HEK293 (cell line): ENCODE measurements around the gene RXRG.
A peak's percentile ranks its signal among the peaks of the same experiment; 100 is the strongest.

Experiments used
- CTCF ChIP-seq: fragments of 450-650 bp; formaldehyde crosslinking; IDR thresholded peaks from 2 replicates; pipeline ENCODE4 v1.5.1; 2016; ENCODE audit warnings: missing biosample characterization, missing genetic modification characterization
- GLI4 ChIP-seq: fragments of 450-650 bp; formaldehyde crosslinking; IDR thresholded peaks from 2 replicates; pipeline ENCODE4 v1.5.1; 2016; ENCODE audit warnings: missing biosample characterization, missing genetic modification characterization
- REST ChIP-seq: fragments of 450-650 bp; formaldehyde crosslinking; IDR thresholded peaks from 2 replicates; pipeline ENCODE4 v1.5.1; 2016; ENCODE audit warnings: missing biosample characterization, missing genetic modification characterization
- TCF7L2 ChIP-seq: IDR thresholded peaks from 2 replicates; pipeline ENCODE4 v1.6.1; 2011; ENCODE audit warnings: low read depth, mild to moderate bottlenecking, inconsistent platforms, low read length, moderate library complexity, borderline replicate concordance
- ZBTB11 ChIP-seq: fragments of 450-650 bp; formaldehyde crosslinking; conservative IDR thresholded peaks from 2 replicates; pipeline ENCODE4 v1.5.1; 2016; ENCODE audit warnings: low read depth, missing biosample characterization, missing genetic modification characterization
- ZBTB17 ChIP-seq: fragments of 450-650 bp; formaldehyde crosslinking; IDR thresholded peaks from 2 replicates; pipeline ENCODE4 v1.5.1; 2016; ENCODE audit warnings: missing biosample characterization, missing genetic modification characterization
- ZNF138 ChIP-seq: fragments of 450-650 bp; formaldehyde crosslinking; IDR thresholded peaks from 2 replicates; pipeline ENCODE4 v1.5.1; 2016; ENCODE audit warnings: missing biosample characterization, missing genetic modification characterization, borderline replicate concordance
- ZNF2 ChIP-seq: fragments of 450-650 bp; formaldehyde crosslinking; IDR thresholded peaks from 2 replicates; pipeline ENCODE4 v1.5.1; 2016; ENCODE audit warnings: missing biosample characterization, missing genetic modification characterization
- ZNF23 ChIP-seq: fragments of 450-650 bp; formaldehyde crosslinking; IDR thresholded peaks from 2 replicates; pipeline ENCODE4 v1.5.1; 2016; ENCODE audit warnings: missing biosample characterization, missing genetic modification characterization, borderline replicate concordance
- ZNF239 ChIP-seq: fragments of 450-650 bp; formaldehyde crosslinking; IDR thresholded peaks from 2 replicates; pipeline ENCODE4 v1.5.1; 2016; ENCODE audit warnings: missing biosample characterization, missing genetic modification characterization
- TF ChIP-seq, protein P1 (sequence below): fragments of 450-650 bp; formaldehyde crosslinking; IDR thresholded peaks from 2 replicates; pipeline ENCODE4 v1.5.1; 2016; ENCODE audit warnings: missing biosample characterization, missing genetic modification characterization
- TF ChIP-seq, protein P2 (sequence below): fragments of 450-650 bp; formaldehyde crosslinking; IDR thresholded peaks from 2 replicates; pipeline ENCODE4 v1.5.1; 2016; ENCODE audit warnings: missing biosample characterization, missing genetic modification characterization, low read depth

GRCh38 chr1:165376041-165376810, 68.7 kb downstream of the RXRG start:
- TF ChIP-seq ZNF138 (no peak), CTCF (no peak), ZNF2 (tag by site-specific recombination) (no peak), GLI4 (tag by site-specific recombination) (no peak), ZNF239 (no peak), REST (tag by site-specific recombination) (no peak), ZBTB17 (peak; percentile 59), ZBTB11 (tag by site-specific recombination) (no peak), TCF7L2 (no peak), ZNF23 (tag by site-specific recombination) (no peak)
- TF ChIP-seq, protein P1, sequence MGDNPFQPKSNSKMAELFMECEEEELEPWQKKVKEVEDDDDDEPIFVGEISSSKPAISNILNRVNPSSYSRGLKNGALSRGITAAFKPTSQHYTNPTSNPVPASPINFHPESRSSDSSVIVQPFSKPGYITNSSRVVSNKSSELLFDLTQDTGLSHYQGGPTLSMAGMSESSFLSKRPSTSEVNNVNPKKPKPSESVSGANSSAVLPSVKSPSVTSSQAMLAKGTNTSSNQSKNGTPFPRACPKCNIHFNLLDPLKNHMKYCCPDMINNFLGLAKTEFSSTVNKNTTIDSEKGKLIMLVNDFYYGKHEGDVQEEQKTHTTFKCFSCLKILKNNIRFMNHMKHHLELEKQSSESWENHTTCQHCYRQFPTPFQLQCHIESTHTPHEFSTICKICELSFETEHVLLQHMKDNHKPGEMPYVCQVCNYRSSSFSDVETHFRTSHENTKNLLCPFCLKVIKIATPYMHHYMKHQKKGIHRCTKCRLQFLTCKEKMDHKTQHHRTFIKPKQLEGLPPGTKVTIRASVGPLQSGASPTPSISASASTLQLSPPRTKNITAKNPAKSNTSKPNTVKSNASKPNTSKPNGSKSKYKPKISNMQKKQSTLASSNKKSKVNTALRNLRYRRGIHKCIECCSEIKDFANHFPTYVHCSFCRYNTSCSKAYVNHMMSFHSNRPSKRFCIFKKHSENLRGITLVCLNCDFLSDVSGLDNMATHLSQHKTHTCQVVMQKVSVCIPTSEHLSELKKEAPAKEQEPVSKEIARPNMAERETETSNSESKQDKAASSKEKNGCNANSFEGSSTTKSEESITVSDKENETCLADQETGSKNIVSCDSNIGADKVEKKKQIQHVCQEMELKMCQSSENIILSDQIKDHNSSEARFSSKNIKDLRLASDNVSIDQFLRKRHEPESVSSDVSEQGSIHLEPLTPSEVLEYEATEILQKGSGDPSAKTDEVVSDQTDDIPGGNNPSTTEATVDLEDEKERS (tag by site-specific recombination), result no peak
- TF ChIP-seq, protein P2, sequence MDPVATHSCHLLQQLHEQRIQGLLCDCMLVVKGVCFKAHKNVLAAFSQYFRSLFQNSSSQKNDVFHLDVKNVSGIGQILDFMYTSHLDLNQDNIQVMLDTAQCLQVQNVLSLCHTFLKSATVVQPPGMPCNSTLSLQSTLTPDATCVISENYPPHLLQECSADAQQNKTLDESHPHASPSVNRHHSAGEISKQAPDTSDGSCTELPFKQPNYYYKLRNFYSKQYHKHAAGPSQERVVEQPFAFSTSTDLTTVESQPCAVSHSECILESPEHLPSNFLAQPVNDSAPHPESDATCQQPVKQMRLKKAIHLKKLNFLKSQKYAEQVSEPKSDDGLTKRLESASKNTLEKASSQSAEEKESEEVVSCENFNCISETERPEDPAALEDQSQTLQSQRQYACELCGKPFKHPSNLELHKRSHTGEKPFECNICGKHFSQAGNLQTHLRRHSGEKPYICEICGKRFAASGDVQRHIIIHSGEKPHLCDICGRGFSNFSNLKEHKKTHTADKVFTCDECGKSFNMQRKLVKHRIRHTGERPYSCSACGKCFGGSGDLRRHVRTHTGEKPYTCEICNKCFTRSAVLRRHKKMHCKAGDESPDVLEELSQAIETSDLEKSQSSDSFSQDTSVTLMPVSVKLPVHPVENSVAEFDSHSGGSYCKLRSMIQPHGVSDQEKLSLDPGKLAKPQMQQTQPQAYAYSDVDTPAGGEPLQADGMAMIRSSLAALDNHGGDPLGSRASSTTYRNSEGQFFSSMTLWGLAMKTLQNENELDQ (tag by site-specific recombination), result no peak
